Measurements from ENCODE around the gene DGUOK.

DNA sequence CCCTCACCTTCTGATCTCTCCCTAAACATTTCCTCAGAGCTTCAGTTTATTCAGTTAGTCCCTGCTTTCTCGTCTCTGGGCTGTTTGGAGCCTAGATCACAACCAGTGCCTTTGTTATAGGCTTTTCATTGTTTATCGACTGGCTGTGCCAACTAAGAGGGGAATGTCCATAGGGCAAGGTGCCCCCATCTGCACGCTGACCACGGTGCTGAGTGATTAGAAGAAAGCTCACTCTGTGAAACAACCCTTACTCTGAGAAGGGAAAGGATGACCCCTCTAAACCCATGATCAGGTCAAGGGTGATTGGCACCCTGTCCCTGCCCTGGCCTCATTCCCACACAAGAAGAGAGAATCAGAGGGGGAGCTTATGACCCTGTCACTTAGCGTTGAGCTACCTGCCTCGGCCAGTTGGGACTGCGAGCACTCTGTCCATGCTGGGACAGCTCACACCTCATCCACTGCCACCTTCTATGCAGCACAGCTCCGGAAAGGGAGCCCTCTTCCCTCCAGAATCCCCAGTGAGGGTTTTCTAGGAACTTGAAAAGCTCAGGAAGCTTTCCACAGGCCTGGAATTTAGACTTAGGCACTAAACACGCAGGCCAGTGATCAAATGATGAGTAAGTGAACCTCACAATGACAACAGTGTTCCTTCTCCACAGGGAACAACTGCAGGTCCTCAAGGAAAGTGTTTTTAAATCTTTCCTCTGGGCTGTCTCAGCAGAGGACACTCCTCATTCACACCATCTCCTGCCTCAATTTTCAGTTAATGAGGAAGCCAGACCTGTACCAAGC, 36.2 kb upstream of the DGUOK start:
- TF ChIP-seq, protein P1, sequence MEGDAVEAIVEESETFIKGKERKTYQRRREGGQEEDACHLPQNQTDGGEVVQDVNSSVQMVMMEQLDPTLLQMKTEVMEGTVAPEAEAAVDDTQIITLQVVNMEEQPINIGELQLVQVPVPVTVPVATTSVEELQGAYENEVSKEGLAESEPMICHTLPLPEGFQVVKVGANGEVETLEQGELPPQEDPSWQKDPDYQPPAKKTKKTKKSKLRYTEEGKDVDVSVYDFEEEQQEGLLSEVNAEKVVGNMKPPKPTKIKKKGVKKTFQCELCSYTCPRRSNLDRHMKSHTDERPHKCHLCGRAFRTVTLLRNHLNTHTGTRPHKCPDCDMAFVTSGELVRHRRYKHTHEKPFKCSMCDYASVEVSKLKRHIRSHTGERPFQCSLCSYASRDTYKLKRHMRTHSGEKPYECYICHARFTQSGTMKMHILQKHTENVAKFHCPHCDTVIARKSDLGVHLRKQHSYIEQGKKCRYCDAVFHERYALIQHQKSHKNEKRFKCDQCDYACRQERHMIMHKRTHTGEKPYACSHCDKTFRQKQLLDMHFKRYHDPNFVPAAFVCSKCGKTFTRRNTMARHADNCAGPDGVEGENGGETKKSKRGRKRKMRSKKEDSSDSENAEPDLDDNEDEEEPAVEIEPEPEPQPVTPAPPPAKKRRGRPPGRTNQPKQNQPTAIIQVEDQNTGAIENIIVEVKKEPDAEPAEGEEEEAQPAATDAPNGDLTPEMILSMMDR (IDR thresholded peaks at IDR 0.05; ENCODE audit: low read length) = no peak
- TF ChIP-seq EZH2 (IDR thresholded peaks at IDR 0.05; ENCODE audit: borderline replicate concordance, low read length) = no peak

Data from OCI-LY1 (cell line).